GM18507 (cell line): ENCODE measurements around the gene CROCC2.

ENCODE experiments used
- DNase-seq: peaks from one replicate; pipeline ENCODE4 v3.0.0; 2011; ENCODE audit warnings: low read depth; ENCODE audit not compliant: insufficient read length; ENCODE audit errors: extremely low spot score
- FAIRE-seq: peaks from 2 replicates; lab custom pipeline; 2011; peaks lifted over from hg19 to GRCh38; lab: Jason Lieb, UNC

The CROCC2 gene

DNA sequence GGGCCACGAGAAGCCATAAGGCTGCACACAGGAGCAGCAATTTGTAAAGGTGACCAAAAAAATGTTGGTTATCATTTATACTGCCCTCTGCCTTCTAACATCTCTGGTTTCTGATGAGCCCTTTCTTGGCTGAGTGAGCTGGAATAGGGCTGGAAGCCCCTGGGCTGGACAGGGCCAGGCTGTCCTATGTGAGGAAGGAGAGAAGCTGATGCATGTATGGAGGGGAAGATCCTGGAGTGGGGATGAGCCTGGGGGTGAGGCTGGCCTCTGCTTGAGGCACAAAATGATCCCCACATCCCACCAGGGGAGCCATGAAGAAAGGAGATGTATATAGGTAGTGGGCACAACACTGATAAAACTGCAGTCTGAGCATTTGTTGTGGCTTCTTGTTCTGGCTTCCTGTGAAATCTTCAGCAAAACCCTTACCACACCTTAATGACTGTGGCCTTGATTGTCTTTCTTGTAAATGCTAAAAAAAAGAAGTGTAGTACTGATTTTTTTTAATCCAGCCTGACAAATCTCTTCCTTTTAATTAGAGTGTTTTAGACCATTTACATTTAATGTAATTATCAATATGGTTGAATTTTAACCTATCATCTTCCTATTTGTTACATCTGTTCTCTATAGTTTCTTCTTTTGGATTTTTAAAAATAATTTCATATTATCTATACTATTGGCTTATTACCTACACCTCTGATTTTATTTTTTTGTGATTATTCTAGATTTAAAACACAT lies 97.9 kb downstream of the CROCC2 start:
- DNase-seq: no peak
- FAIRE-seq: no peak

DNA sequence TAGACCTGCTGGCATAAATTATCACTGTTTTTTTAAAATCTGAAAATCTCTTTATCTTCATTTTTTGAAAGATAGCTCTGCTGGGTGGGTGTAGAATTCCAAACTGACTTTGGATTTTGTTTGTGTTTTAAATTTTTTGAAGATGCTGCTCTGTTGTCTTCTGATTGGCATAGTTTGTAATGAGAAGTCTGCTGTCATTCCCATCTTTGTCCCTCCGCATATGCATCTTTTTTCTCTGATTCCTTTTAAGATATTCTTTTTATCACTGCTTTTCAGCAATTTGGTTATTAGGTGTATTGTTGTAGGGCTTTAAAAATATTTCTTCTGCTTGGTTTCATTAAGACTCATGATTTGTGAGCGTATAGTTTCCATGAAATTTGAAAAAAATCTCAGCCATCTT lies 99.4 kb downstream of the CROCC2 start:
- no peak for DNase-seq
- no peak for FAIRE-seq

DNA sequence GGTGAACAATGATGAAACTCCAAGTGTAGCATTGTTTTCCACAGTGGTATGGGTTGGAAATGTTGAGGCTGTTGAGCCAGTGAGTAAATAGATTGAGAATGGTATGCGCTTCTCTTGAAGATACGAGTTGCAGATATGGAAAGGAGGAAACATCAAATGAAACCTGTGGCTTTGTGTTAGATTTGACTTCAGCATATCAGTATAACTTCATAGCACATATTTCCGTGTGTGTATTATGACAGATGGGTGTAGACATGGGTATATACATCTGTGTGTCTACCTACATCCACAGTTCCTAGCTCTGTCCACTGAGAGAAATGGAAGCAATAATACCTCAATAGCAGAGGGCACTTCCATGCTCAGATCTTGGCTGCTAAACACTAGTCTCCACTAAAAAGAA lies 100.3 kb downstream of the CROCC2 start:
- no peak for DNase-seq
- no peak for FAIRE-seq

DNA sequence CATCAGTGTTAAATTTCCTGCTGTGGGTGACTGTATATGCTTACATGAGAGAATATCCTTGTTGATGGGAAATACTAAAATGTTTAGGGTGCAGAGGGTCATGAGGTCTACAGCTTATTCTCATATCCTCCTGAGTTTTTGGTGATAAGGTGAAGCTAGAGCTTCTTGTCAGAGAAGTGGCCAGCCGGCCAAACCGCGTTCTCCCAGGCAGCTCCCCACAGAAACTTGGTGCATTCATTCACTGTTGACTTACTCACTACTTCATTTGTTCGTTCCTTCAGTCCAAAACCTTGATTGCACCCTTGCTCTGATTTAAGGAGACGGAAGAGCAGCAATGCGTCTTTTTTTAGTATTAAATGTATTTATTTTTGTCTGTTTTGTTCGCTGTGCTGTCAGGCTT lies 101.0 kb downstream of the CROCC2 start:
- DNase-seq (no peak), FAIRE-seq (no peak)

DNA sequence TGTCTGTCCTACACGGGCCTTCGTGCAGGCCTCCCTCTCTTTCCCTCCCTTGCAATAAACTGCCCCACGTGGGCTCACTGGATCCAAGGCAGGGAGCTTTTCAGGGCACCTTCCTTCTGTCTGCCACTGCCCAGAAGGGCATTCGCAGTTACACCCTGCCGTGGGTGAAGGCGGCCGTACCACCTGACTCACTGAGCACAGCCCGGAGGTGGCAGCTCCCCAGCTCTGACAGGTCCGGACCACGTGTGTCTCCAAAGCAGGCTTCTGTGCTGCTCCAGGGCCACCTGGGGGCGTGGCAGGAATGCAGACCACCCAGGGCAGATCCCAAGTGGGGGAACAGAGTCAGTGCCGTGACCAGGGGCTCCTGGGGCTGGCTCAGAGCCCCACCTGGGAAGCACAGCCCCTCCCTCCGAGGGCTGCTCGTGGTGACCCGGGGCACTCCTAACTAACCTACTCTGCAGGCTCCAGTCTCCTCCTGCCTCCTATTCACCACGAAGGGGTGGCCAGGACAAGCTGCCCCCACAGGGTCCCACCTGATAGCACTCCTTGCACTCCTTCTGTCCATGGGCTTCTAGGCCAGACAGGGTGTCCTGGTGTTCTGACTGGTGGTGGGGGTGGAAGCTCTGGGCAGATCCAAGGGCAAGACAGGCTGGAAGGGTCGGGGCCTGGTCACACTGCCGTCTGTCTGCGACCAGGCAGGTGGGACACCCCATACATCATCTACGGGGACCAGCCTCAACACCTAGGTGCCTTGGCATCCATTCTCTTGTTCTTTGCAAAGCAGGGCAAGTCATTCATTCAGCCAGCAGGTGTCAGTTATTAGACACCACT lies 102.0 kb downstream of the CROCC2 start:
- FAIRE-seq (no peak), DNase-seq (no peak)

DNA sequence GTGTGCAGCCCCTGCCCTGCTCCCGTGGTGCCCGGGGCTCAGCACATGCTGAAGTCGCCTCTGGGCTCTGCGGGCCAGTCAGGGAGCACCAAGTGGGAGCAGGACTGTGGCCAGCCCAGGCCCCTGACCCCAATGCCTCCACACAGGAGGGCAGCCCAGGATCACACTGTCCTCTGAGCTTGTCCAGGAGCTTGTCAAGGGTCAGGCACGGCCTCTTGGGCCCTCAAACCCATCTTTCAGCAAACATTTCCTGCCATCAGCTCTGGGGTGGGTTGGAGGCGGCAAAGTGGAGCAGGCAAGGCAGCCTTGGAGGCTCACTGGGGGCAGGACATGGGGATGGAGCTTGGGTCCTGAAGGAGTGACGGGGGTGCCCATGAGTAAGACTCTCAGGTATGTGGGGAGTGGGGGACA lies 102.6 kb downstream of the CROCC2 start:
- no peak for FAIRE-seq
- DNase-seq: no peak

DNA sequence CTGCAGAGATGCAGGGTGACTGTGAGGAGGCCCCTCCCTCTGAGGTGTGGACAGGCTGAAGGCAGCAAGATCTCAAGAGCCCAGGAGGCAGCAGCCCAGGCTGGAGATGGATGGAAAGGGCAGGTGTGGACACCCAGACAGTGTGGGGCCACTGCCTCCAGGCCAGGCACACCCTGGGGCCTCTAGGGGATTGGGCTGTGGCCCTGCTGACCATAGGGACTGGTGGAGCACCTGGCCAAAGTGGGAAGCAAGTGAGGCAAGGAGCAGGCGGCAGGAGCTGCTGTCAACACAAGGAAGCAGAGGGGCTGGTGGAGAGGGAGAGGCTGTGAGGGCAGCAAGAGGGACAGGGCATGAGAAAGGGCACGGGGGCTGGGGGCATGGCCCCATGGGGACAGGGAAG lies 103.1 kb downstream of the CROCC2 start:
- no peak for DNase-seq
- FAIRE-seq: no peak

DNA sequence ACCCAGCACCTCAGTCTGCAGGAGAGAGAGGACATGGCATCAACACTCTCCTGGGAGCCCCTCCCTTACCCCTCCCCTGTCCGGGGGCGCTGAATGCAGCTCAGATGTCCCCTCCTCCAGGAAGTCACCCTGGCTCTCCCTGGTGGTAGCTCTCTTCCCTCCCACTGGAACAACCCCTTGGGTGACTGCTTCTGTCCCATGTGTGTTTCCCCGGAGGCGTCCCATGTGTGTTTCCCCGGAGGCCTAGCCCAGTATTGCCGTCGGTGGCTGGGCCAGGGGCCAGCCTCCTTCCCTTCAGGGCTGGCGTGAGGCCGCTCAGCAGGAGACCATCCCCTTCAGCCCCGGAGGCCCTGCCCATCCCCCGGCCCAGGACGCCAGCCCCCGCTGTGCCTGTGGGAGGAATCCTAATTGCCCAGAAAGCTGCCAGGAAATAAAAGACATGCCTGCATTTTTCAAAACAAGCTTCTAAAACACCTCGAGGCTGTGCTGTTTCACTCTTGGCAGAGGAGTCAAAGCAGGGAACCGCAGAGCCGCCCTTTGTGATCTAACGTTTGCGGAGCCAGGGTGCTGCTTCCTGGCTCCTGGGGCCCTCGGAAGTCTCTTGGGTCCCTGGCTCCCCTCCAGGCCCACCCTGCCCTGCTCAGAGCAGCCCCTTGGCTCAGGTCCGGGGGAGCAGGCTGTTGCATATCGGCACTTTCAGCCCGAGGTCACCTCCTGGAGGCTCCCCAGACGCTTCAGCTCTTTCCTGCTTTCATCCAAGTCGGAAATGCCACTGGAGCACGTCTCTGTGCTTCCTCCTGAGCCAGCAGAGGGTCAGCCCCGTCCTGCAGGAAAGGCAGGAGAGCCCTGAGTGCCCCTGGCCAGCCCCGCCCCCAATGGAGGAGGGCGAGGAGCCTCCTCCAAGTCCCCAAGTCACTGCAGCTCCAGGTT lies 103.7 kb downstream of the CROCC2 start:
- no peak for DNase-seq

DNA sequence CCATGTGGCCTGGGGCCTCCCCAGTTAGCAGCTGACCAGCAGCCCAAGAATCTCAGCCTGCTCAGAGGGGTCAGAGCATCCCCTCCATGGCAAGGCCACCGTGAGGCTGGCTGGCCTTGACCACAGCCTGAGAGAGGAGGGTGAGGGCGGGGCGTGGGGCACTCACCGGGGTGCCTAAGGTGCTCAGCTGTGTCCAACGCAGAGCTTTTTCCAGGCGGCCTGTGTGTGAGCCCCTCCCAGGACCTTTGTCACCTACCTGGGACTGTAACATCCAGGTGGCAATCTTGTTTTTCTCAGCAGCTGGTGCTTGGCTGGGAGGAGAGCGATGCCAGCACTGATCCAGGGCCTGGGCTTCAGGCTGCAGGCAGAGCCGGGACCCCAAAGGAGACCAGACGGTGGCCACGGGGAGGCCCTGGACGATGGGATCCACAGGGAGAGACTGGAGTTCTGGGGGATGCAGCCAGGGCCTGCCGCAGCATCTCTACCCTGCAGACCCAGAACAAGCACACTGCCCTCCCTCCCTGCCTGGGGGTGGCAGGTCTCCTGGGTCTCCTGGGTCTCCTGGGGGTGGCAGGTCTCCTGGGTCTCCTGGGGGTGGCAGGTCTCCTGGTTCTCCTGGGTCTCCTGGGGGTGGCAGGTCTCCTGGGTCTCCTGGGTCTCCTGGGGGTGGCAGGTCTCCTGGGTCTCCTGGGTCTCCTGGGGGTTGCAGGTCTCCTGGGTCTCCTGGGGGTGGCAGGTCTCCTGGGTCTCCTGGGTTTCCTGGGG lies 104.6 kb downstream of the CROCC2 start:
- FAIRE-seq: no peak
- no peak for DNase-seq

More for the DNA sequence above, 103.7 kb downstream of the CROCC2 start:
- FAIRE-seq: no peak

DNA sequence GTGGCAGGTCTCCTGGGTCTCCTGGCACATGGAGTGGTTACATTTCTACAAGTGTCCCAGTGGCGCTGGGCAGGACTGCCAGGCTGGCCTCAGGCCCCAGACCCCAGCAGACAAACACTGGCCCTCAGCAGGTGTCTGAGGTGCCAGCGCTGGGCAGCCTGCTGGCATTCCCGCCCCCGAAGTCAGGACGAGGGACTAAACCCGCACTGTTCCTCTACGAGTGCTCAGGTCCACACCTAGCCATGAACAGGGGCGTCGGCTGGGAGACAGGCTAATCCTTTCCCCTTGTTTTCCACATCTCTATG lies 105.1 kb downstream of the CROCC2 start:
- no peak for FAIRE-seq
- DNase-seq: no peak

DNA sequence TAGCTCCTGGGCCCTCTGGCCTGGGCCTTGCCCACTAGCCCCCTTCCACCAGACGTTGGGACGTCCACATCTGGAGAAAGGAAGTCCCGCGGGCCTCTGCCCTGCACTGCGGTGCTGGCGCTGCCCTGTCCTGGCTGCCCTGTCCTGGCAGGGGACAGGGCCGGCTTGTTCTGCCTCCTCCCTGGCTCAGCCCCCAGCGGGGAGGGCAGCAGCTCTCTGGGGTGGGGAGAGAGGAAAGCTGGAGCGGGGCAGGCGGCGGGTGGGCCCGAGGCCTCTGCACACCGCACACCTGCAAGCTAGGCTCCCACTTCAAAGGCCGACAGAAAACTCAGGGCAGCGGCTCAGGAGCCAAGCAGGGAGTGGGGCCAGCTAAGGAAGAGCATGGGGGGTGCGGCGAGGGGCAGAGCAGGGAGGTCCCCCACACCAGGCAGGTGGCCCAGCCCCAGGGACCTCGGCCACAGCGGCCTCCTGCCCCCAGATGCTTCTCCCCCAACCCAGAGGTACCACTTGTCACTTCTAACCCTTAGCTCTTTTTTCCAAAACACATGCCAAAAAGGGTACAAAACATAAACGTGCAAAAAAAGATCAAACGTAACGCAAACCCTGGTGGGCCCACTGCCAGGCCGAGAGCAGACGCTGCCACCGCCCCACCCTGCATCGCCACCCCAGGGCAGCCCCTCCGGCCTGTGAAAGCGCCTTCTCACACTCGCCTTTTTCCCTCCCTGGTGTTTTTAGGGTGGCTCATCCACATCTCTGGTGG lies 105.8 kb downstream of the CROCC2 start:
- no peak for DNase-seq
- no peak for FAIRE-seq

DNA sequence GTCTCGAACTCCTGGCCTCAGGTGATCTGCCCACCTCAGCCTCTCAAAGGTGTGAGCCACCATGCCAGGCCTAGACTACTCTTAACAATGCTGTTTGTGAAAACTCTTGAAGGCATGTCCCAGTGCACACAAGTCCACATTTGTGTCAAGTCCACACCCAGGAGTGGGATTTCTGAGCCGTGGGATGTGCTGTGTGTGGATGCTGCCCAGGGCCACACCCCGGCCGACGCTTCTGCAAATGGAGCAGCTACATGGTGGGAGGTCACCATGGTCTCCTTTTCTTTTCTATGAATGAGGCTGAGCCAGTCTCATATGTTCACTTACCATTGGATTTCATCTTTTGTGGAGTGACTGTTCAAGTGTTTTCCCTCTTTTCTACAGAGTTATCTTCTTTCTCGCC lies 108.1 kb downstream of the CROCC2 start:
- FAIRE-seq (no peak), DNase-seq (no peak)

DNA sequence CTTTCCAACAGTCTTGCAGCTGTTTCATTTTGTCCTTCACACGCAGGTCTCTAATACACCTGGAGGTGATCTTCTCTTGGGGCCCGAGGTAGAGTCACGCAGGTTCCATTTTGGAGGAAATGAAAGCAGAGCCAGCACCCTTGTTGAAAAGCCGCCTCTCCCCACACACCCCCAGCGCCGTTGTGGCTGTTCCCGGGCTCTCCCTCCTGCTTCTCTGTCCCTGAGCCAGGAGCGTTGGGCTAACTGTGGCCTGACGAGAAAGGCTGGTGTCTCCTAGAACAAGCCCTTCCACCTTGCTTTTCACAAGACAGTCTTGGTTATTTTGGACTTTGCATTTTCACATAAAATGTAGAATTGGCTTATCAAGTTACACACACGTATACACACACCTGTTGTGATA lies 108.6 kb downstream of the CROCC2 start:
- FAIRE-seq: no peak
- DNase-seq: no peak

DNA sequence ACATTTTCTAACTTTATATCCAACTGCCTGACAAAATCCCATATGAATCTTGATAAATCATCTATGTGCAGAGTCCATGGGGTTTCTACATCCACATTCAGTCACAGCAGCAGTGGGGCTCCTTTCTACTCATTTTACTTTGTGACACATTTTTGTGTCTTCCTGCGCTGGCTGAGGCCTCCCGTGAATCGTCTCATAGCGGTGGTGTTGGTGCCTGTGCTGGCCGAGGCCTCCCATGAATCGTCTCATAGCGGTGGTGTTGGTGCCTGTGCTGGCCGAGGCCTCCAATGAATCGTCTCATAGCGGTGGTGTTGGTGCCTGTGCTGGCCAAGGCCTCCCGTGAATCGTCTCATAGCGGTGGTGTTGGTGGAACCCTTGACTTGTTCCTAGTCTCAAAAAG lies 109.3 kb downstream of the CROCC2 start:
- no peak for DNase-seq
- FAIRE-seq: no peak

DNA sequence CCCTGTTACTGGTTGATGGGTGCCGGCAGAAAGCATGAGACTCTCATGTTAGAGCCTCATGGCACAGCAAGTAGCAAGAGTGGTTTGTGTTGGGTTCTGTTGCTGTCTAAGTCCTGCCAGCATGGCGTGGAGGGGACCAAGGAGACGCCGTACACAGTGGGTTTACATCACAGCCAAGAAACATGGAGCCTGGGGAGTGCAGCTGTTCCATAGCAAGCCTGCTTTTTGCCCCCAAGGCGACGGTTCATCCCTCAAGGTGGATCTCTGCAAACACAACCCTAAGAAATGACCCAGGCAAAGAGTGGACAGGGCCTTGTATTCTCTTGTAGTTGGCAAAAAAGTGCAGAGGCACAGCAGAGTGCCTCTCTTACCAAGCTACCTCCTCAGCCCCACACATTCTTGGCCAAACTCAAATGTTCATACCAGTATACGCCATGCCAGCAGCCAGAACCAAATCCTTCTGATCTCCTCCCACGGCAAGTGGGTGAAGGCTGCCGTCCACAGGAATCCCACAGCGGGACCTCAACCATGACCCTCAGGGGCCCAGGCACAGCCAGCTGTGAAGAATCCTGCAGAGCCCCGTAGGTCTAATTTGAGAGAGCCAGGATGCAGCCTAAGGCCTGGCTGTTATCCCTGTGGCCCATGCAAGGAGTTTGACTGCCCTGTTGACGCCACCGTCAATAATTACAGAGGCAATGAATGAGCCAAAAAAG lies 111.2 kb downstream of the CROCC2 start:
- no peak for FAIRE-seq
- no peak for DNase-seq

DNA sequence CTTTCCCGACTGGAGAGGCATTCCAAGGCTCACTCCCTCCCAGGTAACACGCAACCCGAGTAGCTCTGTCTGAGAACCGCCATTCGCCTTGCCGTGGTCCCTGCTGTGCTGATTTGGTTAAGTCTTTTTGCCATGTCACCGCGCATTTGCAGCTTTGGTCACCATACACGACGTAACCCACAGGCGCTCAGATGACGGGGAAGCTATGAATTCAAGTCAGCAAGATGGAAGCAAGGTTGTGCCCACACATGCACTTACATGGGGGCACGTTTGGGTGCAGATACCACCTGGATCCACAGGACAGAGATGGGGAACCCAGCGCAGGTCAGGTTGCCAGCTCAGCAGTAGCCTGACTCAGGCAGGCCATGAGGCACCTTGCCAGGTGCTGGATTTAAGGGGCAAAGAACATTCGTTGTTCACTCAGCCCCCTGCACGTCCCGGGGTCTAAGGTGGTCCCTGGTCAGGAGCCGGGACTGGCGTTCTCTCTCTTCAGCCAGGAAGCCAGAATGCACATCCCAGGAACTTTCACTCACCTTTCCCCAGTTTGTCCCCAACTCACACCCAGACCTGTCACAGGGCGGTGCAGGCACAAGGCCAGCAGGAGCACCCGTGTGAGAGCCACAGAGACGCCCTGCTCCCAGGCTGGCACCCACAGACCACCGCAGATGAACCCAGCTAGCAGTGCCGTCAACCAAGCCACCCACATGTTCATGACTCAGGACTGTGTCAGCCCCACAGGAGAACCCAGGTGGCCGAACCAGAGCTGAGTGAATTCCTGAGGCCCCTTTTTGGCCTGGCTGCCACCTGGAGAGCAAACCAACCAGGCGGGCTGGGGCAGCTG lies 112.1 kb downstream of the CROCC2 start:
- DNase-seq (no peak), FAIRE-seq (no peak)

DNA sequence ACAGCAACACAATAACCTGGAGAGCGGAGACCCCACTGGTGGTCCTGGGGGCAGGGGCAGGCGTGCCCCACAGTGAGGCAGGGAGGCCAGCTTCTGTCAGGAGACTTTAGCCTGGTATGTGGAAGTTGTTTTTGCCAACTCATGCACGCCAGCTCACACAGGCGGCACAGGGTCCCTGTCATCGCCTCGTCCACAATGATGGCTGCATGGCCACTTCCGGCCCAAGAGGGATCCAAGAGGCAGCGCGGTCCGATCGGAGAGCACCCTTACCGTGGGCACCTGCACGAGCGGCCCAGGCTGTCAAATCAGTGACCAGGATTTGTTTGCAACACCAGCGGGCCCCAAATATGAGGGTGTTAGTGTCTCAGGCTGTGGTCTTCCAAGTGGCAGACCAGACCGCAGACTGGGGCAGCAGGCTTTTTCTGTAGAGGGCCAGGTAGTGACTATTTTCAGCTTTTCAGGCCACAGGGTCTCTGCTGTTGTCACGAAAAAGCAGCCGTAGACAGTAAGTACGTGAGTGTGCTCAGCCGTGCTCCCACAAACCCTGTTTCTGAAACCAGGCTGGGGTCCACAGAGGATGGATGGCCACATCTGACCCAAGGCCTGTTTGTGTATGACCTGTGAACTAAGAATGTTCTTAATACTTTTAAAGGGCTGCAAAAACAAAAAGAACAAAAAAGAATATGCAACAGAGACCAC lies 113.5 kb downstream of the CROCC2 start:
- FAIRE-seq (no peak), DNase-seq (no peak)
